ENCODE data around the gene STOML1. TPM values are rescaled to one million over a fixed set of nuclear protein-coding genes. Genes with fewer than 3 reads are reported as not detected.

STOML1 gene
- total and polyA plus RNA-seq, 2 experiments from 2014 or later = 2.3 to 2.4 TPM

GRCh38 chr15:73939138-73939537 lies 53.0 kb downstream of the STOML1 start:
- Histone ChIP-seq H2AFZ (no peak overlapping the region), H3F3A (replicated peaks; ENCODE audit: low read depth) (no peaks in the 10 kb centered on the region), H3K4me2 (no peak overlapping the region), H3K4me3 (no peak overlapping the region), H4K20me1 (replicated peaks; ENCODE audit: insufficient read depth) (no peaks in the 10 kb centered on the region), H3K9me2 (ENCODE audit: insufficient read depth) (no peaks in the 10 kb centered on the region), H3K27me3 (ENCODE audit: insufficient read depth) (no peaks in the 10 kb centered on the region), H3K36me3 (ENCODE audit: insufficient read depth) (no peaks in the 10 kb centered on the region), H3K79me2 (replicated peaks; ENCODE audit: insufficient read depth) (no peaks in the 10 kb centered on the region), H3K27ac (ENCODE audit: low read depth) (no peak overlapping the region), H3K4me1 (ENCODE audit: insufficient read depth) (no peaks in the 10 kb centered on the region; the same call in 1 of the 2 replicates)
- Mint-ChIP-seq H3K9me3 (no peaks in the 10 kb centered on the region), H3K4me1 (peaks cover 27% of the 10 kb centered on the region), H3K4me3 (no peak overlapping the region), H3K36me3 (ENCODE audit: low read depth) (no peaks in the 10 kb centered on the region), H3K27ac (no peak overlapping the region), H3K27me3 (ENCODE audit: insufficient read depth, low read depth, poor library complexity) (peaks cover 8% of the 10 kb centered on the region)
- TF ChIP-seq CTCF (conservative IDR thresholded peaks at IDR 0.05; ENCODE audit: low read depth in 2 of 2) (no peak), EZH2 (IDR thresholded peaks at IDR 0.05; ENCODE audit: low read depth, unreplicated experiment) (no peak), REST (IDR thresholded peaks at IDR 0.05; ENCODE audit: unreplicated experiment) (no peak), EZH2phosphoT487 (IDR thresholded peaks at IDR 0.05; ENCODE audit: unreplicated experiment) (no peak), ZNF462 (CRISPR knock-in tag; IDR thresholded peaks at IDR 0.05) (no peak), JUNB (IDR thresholded peaks at IDR 0.05; ENCODE audit: unreplicated experiment) (no peak), CREB1 (CRISPR knock-in tag; IDR thresholded peaks at IDR 0.05; ENCODE audit: low read depth) (no peak), POLR2AphosphoS5 (IDR thresholded peaks at IDR 0.05; ENCODE audit: low read depth) (no peak), ETS1 (IDR thresholded peaks at IDR 0.05) (no peak), NANOG (IDR thresholded peaks at IDR 0.05; ENCODE audit: borderline replicate concordance) (no peak), STAT1 (IDR thresholded peaks at IDR 0.05; ENCODE audit: unreplicated experiment) (no peak), ZNF114 (CRISPR knock-in tag; IDR thresholded peaks at IDR 0.05) (no peak), ZNF331 (CRISPR knock-in tag; IDR thresholded peaks at IDR 0.05; ENCODE audit: low read depth) (no peak)
- ATAC-seq (no peak), DNase-seq (ENCODE audit: low spot score) (no peak)
